ENCODE results near the gene SEPSECS.

SEPSECS gene

GRCh38 chr4:25103418-25103817 is 56.8 kb downstream of the SEPSECS start:
- no peak for TF ChIP-seq CTCF (IDR thresholded peaks at IDR 0.05; ENCODE audit: low read depth, low read length)
- no peak for DNase-seq (ENCODE audit: extremely low read depth, low read depth)

GRCh38 chr4:25101836-25102235 is 58.4 kb downstream of the SEPSECS start:
- TF ChIP-seq CTCF (IDR thresholded peaks at IDR 0.05; ENCODE audit: low read depth, low read length), result no peak
- DNase-seq (ENCODE audit: extremely low read depth, low read depth), result no peak

DNA sequence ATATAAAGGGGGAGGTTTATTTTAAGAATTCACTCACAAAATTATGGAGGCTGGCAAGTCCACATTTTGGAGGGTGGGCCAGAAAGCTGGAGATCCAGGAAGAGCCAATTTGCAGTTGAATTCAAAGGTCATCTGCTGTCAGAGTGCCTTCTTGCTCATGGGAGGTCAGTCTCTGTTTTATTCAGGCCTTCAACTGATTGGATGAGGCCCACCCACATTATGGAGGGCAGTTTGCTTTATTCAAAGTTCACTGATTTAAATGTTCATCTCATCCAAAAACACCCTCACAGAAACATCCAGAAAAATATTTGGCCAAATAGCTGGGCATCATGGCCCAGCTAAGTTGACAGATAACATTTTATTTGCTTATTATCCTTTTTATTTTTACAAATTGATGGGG is 59.5 kb downstream of the SEPSECS start:
- no peak for DNase-seq (ENCODE audit: extremely low read depth, low read depth)
- TF ChIP-seq CTCF (IDR thresholded peaks at IDR 0.05; ENCODE audit: low read depth, low read length), result no peak

GRCh38 chr4:25100021-25100555 is 60.2 kb downstream of the SEPSECS start:
- DNase-seq (ENCODE audit: extremely low read depth, low read depth), result no peak
- TF ChIP-seq CTCF (IDR thresholded peaks at IDR 0.05; ENCODE audit: low read depth, low read length), result no peak

- TF ChIP-seq CTCF (IDR thresholded peaks at IDR 0.05; ENCODE audit: low read depth, low read length), result no peak
- peak; percentile 5 for DNase-seq (ENCODE audit: extremely low read depth, low read depth)
Measured at GRCh38 chr4:25098964-25099891, 61.0 kb downstream of the SEPSECS start.

DNA sequence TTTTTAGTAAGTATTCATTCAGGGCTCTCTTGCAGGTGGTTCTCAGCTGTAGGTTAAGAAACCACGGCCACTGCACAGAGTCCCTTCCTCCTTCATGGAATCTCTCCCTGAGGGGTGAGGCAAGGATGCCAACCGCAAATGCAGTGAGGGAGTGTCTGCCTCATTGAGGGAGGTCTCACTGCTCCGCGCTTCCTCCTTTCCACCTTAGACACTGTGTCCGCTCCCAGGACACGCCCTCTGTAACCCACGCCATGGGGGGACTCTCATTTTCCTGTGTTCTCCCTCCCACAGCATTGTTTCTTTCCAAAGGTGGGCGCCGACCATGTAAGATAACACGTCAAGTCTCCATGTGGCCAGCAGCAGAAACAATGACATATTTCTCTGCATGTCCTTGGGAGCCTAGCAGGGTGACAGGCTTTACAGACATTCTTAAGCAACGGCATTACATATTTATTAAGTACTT is 63.2 kb downstream of the SEPSECS start:
- DNase-seq (ENCODE audit: extremely low read depth, low read depth), result no peak
- no peak for TF ChIP-seq CTCF (IDR thresholded peaks at IDR 0.05; ENCODE audit: low read depth, low read length)

All from AG09319 (cell line).